A673 (cell line): ENCODE data around the gene PZP. TPM values are rescaled to one million over a fixed set of nuclear protein-coding genes. Genes with fewer than 3 reads are reported as not detected.

ENCODE experiments used
- BruUV-seq: library from RNA; stranded (reverse); fragments of 400-500 nt; replicated peaks from 2 replicates; lab custom pipeline; 2021; lab: Mats Ljungman, UMichigan
- CTCF ChIA-PET: fragments of 300-600 bp; sonication (Branson Sonifier 250); formaldehyde crosslinking; loops from one replicate; lab custom pipeline; 2022; ENCODE audit warnings: antibody characterized with exemption; lab: Charles Lee
- POLR2A ChIA-PET: fragments of 300-600 bp; sonication (Branson Sonifier 250); formaldehyde crosslinking; loops from one replicate; lab custom pipeline; 2022; ENCODE audit warnings: antibody characterized with exemption; ENCODE audit not compliant: low non-redundant PET; lab: Charles Lee
- DNase-seq: peaks from one replicate; pipeline ENCODE4 v3.0.0-alpha.2; 2015; ENCODE audit warnings: low spot score
- H3K27ac ChIP-seq: fragments of 200-600 bp; sonication (generic); 2 replicates; pipeline ENCODE4 v1.5.1; 2016; ENCODE audit warnings: mixed run types, low read depth, mild to moderate bottlenecking, mixed read lengths, antibody characterized with exemption, low read length; ENCODE audit not compliant: poor library complexity, severe bottlenecking
- H3K27me3 ChIP-seq: fragments of 200-600 bp; sonication (generic); replicated peaks from 2 replicates; pipeline ENCODE4 v1.6.1; 2017; ENCODE audit warnings: mixed run types, low read depth, mild to moderate bottlenecking, mixed read lengths, antibody characterized with exemption, low read length; ENCODE audit not compliant: insufficient read depth, poor library complexity
- H3K36me3 ChIP-seq: fragments of 200-600 bp; sonication (generic); 2 replicates; pipeline ENCODE4 v1.6.1; 2016; ENCODE audit warnings: mixed run types, mild to moderate bottlenecking, mixed read lengths, antibody characterized with exemption, low read length; ENCODE audit not compliant: insufficient read depth, poor library complexity, severe bottlenecking
- H3K4me1 ChIP-seq: fragments of 200-600 bp; sonication (generic); 2 replicates; pipeline ENCODE4 v1.6.1; 2017; ENCODE audit warnings: mixed run types, mild to moderate bottlenecking, mixed read lengths, antibody characterized with exemption, low read length; ENCODE audit not compliant: insufficient read depth, poor library complexity, severe bottlenecking
- H3K4me3 ChIP-seq: fragments of 200-600 bp; sonication (generic); 2 replicates; pipeline ENCODE4 v1.5.1; 2016; ENCODE audit warnings: low read depth, mixed run types, mild to moderate bottlenecking, mixed read lengths, low read length; ENCODE audit not compliant: poor library complexity, severe bottlenecking
- H3K9me3 ChIP-seq: fragments of 200-600 bp; sonication (generic); 2 replicates; pipeline ENCODE4 v1.6.1; 2016; ENCODE audit warnings: mixed run types, low read depth, mild to moderate bottlenecking, mixed read lengths, antibody characterized with exemption, low read length; ENCODE audit not compliant: poor library complexity, severe bottlenecking
- EZH2 ChIP-seq: fragments of 200-600 bp; sonication (generic); IDR thresholded peaks from 2 replicates; pipeline ENCODE4 v1.6.1; 2017; ENCODE audit warnings: borderline replicate concordance, low read depth, mild to moderate bottlenecking, mixed read lengths, antibody characterized with exemption, low read length; ENCODE audit not compliant: poor library complexity, severe bottlenecking
- intact Hi-C: fragments of 100-400 bp; cut with micrococcal nuclease; formaldehyde crosslinking; loops from one replicate; pipeline ENCODE4 v1.10.0; 2022; ENCODE audit not compliant: unreplicated experiment
- total RNA-seq: library from RNA; stranded (reverse); gene quantifications from 2 replicates; pipeline ENCODE4 v1.2.3, GENCODE V29; 2021
- TF ChIP-seq, protein P1 (sequence below): fragments of 300-800, 200-600 bp; sonication (generic); conservative IDR thresholded peaks from 2 replicates; pipeline ENCODE4 v1.5.1; 2017; ENCODE audit warnings: low read depth, mild to moderate bottlenecking, antibody characterized with exemption, low read length, moderate library complexity, mixed read lengths

Gene PZP
- total RNA-seq, 1 experiment from 2014 or later: not detected

DNA sequence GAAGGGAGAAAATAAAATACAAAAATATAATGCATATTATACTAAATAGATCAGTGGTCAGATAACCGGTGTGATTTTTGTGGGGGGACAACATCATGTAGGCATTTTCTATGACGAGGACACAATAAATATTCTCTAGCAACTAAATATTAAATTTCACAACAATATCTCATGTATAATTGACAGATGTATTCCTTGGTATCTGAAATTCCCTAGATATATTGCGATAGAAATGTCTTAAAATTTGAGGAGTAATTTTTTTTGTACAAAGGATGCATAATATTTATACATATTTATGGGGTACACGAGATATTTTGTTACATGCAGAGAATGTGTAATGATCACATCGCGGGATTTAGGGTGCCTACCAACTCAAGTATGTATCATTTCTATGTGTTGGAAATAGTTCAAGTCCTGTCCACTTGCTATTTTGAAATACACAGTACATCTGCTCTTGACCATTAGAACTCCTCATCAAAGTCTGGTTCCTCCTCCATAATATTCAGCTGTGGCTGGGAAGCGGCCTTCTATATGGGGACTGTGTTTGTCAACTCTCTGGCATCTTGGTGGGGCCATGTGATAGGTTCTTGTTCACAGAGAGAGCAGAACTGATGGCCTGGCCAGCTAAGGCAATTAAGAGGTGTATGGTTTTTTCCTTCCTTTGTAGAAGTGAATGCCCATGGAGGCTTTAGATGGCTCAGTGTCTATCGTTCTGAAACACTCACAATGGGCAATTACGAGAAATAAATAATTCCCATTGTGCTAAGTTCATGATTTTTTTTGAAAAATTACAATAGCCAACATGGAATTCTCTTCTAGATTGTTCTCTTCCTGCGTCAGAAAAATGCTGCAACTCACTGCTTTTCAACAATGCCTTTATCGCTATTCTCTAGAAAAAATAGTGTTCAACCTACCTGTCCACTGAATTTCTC is 101.3 kb downstream of the PZP start:
- POLR2A ChIA-PET: no interaction called here
- no peak for DNase-seq
- Histone ChIP-seq H3K36me3 (no peaks in the 10 kb centered on the region), H3K9me3 (no peaks in the 10 kb centered on the region), H3K4me3 (no peak overlapping the region), H3K27me3 (peaks cover 6% of the 10 kb centered on the region), H3K4me1 (no peaks in the 10 kb centered on the region), H3K27ac (no peak overlapping the region)
- no TSS peak for BruUV-seq
- no peak for TF ChIP-seq EZH2
- TF ChIP-seq, protein P1, sequence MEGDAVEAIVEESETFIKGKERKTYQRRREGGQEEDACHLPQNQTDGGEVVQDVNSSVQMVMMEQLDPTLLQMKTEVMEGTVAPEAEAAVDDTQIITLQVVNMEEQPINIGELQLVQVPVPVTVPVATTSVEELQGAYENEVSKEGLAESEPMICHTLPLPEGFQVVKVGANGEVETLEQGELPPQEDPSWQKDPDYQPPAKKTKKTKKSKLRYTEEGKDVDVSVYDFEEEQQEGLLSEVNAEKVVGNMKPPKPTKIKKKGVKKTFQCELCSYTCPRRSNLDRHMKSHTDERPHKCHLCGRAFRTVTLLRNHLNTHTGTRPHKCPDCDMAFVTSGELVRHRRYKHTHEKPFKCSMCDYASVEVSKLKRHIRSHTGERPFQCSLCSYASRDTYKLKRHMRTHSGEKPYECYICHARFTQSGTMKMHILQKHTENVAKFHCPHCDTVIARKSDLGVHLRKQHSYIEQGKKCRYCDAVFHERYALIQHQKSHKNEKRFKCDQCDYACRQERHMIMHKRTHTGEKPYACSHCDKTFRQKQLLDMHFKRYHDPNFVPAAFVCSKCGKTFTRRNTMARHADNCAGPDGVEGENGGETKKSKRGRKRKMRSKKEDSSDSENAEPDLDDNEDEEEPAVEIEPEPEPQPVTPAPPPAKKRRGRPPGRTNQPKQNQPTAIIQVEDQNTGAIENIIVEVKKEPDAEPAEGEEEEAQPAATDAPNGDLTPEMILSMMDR: no peak
- intact Hi-C loops: no loop called here
- CTCF ChIA-PET: no interaction called here

DNA sequence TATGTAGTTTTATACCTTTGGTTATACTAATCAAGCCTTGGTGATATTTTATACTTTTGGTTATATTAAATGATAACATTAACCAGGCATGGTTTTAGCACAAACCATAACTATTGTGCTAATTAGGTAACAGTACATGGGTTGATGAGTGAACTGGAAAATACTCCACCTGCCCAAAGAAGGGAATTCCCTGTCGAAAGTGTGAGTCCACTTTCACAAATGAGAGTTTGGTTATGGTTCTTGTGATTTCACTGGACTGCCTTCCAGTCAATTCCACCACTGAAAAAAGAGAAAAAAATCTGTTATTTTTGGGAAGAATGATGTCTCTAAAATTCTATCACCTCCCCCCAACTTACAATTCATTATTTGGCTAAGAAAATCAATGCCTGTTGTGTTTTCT is 102.1 kb downstream of the PZP start:
- no TSS peak for BruUV-seq
- ChIA-PET CTCF (no interaction called here), POLR2A (no interaction called here)
- Histone ChIP-seq H3K27ac (no peak overlapping the region), H3K4me3 (no peak overlapping the region), H3K36me3 (no peaks in the 10 kb centered on the region), H3K27me3 (peaks cover 6% of the 10 kb centered on the region), H3K4me1 (no peaks in the 10 kb centered on the region), H3K9me3 (no peaks in the 10 kb centered on the region)
- DNase-seq: no peak
- TF ChIP-seq EZH2: no peak
- TF ChIP-seq, protein P1: no peak
- intact Hi-C loops: no loop called here

DNA sequence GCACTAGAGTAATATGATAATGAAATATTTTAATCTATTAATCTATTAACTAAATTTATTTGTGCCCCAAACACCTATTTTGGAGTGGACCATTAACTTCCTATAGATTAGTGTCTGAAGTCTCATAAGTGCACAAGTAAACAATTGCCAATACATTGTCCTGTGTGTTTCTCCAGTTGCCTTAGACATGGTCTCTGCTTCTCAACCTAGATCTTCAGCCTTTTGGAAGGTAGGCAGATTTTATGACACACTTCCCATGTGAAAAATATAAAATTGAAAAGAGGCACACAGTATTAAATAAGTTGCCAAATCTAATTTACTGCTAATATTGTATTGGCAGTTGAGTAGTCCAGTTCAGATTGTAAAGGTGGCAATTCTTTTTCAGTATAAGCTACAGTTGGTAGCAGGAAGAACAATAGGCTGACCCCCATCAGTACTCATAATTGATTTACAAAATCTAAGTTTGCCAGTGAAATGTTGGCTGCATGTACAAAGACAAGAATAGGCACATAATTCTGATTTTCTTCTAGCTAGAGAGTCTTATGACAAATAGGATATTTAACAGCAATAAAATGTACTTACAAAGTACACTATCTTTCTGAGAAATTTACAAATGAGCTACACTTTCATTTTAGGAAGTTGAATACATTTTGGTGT is 103.3 kb downstream of the PZP start:
- BruUV-seq: no TSS peak
- intact Hi-C loops: no loop called here
- TF ChIP-seq EZH2: no peak
- TF ChIP-seq, protein P1: no peak

More for the DNA sequence above, 103.3 kb downstream of the PZP start:
- H3K27ac ChIP-seq: no peak overlapping the region
- DNase-seq: no peak
- CTCF ChIA-PET: no interaction called here
- H3K4me1 ChIP-seq: no peaks in the 10 kb centered on the region
- no peaks in the 10 kb centered on the region for H3K9me3 ChIP-seq
- H3K27me3 ChIP-seq: peaks cover 6% of the 10 kb centered on the region
- no peaks in the 10 kb centered on the region for H3K36me3 ChIP-seq
- no peak overlapping the region for H3K4me3 ChIP-seq
- POLR2A ChIA-PET: no interaction called here
